Umbilical cord (tissue), 2 donors: ENCODE measurements around the gene CIB2. TPM values are rescaled to one million over a fixed set of nuclear protein-coding genes. Genes with fewer than 3 reads are reported as not detected.

Experiments used
- DNase-seq: peaks from one replicate; pipeline ENCODE4 v3.0.0-alpha.2; 2015; ENCODE audit warnings: low spot score
- total RNA-seq: library from RNA; depleted of rRNA; stranded (reverse); fragments of >200 nt; gene quantifications from one replicate; pipeline ENCODE4 v1.2.3, GENCODE V29; 2014; ENCODE audit warnings: low replicate concordance; ENCODE audit not compliant: insufficient read depth

CIB2 gene
- total RNA-seq, 1 donor from 2014 or later = 8.4 TPM

DNA sequence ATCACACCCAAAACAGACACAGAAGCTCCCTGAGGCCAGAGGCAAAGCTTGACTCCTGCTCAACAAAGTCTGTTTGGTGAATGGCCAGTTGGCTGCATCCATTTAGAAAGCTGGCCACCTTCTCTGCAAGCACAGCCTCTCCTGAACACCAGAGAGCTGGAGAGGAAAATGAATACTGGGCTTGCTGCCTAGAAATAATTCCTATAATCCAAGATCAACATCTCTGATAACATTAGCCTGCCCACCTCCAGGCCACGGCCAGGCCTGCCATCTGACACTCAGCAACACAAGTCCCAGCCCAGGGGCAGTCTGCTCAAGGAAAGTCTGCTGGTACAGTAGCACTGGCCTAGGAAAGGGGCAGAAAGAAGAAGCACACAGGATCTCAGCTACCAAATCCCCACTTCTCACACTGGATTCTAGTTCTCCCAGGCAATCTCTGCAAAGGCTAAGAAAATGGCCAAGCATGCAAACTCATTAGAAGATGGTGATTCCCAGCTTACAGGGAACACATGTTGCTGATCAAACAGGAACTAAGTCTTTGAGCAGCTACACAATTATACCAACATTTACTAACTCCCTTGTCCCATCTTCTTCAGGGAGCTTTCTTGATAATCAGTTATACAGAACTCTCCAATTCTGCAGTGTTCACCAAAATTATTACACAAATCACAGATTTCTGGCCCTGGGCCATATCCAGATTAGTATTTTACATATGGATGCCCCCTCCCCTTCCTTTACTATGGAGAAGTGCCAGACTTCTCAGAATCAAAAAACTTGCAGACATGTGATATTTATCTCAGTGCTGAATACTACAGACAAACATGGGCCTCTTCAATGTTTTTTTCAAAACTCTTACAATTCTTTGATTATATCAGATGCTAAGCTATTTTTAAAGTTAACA is 63.7 kb downstream of the CIB2 start:
- peak; percentile 91 for DNase-seq

DNA sequence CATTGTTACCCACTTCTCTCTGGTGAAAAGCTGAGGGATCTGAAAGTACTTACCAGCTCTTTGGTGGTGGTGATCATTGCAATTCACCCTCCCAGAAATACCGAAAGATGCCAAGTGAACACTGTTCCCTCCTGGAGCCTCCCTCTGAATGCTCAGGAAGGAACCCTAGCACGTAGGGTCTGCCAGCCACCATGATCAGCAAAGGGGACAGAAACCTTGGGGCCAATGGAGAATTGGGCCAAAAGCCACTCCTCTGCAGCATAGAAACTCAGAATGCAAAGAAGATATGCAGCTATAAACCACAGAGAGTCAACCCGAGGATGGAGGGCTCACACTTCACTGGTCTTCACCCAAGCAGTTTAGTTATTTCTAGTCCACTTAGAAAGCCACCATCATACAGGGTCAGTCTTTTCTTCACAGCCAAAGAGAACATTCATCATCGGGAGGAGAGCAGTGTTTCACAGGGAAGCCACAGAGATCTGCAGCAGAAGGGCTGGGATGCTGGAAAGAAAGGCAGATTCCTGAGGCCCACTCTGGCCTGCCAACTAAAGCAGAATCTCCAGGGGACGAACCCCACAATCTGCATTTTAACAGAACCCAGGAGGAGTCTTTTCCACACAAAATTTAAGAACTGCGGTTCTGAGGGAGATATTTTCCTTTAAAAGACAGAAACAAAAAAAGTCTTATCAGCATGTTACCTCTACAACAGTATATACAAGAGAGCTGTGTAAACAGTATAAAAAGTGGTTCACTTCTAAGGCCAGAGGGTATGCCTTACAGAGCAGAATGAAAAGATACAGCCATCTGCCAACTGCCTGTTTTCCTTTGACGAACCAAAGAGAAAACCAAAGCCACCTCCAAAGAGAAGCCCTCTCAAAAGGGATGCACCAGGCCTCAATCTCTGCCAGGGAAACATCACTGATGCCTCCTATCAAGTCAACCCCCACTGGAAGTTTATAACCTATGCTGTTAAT is 65.0 kb downstream of the CIB2 start:
- no peak for DNase-seq

DNA sequence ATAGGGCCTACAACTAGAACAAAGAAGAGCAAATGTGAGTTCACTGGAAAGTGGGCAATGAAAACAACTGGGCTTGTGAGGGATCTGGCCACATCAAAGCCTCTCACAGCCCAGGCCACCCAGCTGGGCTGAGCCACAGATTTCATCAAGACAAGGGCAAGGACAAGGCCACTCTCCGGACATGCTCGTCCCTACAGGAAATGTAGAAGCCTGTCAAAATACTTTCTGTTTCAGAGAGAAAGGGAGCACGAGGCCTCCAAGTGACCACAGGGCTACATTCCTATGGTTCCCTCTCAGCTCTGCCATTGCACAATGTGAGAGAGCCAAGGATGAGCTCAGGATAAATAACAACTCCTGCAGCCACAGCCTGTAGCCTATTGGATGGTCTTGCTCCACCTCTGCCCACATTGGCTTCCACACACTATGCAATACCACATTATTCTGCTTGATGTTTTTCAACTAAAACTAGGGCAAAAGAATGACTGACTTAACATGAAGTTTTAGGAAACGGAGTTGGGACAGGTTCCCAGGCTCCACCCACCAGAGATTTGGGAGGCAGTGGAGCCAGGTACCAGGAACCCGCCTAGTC is 65.9 kb downstream of the CIB2 start:
- DNase-seq = peak; percentile 91

DNA sequence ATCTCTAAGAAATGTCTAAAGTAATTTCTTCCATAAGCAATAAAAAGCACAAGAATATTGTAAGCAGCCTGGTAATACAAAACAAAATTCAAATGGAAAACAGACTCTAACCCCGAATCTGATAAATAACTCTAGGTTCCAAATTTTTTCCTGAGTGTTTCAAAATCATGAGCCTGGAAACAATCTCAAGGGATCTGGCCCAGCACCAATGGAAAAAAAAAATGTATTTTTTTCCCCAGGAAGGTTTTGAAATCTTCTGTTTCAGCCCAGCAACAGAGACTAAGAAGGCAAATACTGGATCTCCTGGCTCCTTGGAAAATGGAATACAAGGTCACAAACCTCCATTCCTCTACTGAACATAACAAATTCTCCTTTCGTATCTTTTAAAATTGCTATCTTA is 66.7 kb downstream of the CIB2 start:
- DNase-seq = peak; percentile 82

DNA sequence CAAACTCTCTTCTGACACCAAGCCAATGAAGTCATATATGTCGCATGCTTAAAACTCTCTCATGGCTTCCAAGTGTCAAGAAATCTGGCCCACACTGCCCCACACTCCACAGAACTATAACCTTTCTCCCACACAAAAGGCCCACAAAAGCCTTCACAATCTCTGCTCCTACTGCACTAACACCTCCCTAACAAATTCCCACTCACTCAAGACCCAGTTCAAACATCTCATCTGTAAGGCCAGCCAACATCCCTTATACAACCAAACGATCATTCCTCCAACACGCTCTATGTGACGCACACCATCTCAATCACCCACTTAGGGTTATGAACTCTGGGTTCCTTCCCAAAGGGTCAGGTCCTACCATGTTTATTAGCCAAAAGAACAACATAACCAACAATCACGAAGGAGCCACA is 67.3 kb downstream of the CIB2 start:
- DNase-seq = no peak

DNA sequence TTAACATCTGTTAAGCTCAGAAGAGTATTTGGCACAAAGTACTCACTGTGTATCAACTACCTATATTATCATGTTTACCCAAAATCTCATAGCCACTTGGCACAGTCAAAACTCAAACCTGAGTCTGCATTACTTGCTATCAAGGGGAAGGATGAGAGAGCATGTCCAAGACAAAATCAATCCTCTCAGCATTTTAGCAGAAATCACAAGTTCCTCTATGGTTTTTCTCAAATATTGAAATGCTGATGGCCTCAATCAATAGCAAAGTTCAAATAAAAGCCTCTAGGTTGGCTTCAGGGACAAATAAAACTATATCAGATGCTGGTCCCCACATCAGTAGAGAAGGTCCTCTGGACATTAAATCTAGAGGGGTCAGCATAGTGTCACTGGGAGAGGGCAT is 68.0 kb downstream of the CIB2 start:
- no peak for DNase-seq

DNA sequence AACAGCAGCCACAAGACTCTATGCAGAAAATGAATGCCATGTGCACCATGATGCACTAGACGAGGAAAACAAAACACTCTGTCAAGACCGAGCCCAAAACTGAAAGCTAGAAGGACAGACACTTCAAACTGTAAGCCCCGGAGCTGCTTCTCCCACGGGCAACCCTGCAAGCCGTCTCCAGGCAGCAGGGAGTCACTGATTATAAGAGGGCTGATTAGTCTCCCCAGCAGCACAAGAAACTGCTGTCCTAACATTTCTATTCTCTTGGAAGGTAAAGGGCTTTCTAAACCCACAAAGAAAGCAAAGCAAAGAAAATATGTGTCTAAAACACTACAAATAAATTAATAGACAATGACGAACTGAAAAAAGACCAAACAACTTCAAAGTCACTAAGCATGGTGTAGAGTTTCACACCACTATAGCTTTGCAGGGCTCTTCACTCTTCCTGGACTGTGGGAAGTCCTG is 69.2 kb downstream of the CIB2 start:
- peak; percentile 65 for DNase-seq

DNA sequence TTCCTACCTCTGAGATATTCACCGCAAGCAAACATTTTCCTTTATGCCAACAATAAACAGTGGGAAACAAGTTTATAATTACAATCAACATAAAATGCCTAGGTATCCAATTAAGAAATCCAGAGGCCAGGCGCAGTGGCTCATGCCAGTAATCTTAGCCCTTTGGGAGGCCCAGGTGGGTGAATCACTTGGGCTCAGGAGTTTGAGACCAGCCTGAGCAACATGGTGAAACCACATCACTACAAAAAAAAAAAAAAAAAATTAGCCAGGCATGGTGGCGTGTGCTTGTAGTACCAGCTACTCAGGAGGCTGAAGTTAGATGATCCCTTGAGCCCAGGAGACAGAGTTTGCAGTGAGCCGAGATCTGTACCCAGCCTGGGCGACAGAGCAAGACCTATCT is 71.0 kb downstream of the CIB2 start:
- DNase-seq = no peak

DNA sequence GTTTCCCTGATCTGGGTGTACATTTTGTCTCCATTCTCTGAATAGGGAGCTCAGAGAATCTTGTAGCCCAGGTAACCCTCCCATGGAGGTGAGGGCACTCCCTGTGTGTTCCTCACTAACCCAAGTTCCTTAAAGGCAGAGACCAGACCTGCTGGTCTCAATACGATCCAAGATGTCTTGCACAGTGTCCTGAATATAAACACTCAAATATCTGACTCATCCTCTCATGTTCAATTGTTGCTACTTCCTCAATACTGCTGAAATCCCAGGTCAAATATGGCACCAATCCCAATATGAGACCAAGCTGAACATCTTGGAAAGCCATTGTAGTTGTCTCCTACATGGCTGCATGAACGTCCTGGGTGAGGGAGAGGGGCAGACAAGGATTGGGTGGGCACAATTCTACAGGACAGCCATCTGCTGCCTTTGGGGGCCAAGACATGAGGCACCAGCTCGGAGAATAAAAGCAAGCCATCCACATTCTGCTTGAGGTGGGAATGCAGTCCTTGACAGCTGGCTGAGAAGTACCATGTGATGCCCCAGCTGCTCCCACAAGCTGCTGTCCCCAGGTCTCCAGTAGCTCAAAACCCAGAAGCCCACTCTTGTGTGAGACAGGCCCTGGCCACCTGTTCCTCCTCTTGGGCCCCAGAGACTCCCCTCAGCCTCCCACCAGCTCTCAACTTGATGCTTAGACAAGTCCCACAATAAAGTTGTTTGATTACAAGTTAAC is 72.0 kb downstream of the CIB2 start:
- DNase-seq = no peak

DNA sequence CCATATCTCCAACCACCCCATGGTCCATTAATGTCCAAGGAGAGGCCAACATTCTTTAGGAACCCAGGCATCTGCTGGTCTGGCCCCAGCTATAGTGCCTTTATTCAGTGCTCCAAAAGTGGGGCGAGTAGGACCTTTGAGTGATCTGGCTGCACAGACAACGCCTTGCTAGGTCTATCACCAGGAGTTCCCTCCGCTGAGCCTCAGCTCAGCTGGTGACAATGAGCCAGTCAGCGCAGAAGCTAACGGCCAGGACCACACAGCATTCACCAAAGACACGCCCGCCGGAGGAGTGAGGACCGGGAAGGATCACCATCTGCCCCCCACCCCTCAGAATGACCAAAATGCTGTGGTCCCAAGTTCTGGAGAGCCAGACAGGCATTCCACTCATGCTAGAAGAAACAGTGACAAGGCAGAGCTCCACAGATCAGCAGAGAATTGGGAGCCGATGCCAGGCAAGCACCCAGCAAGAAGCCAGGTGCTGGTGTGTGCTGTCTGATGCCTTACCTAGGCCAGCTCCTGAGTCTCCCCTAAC is 72.8 kb downstream of the CIB2 start:
- no peak for DNase-seq

DNA sequence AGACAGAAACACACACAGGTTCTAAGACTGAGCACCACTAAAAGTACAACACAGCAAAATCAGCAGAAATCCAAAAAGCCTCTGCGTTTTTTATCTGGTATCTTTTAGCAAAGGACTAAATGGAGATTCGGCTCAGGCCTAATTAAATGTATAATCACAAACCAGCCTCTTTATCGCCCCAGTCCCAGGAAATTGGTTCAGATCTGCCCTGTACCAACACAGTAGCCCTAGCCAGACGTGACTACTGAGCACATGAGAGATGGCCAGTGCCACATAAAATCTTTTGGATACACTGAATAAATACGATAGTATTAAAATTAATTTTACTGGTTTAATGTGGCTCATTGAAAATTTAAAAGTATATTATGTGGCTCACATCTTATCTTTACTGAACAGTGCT is 73.4 kb downstream of the CIB2 start:
- no peak for DNase-seq

DNA sequence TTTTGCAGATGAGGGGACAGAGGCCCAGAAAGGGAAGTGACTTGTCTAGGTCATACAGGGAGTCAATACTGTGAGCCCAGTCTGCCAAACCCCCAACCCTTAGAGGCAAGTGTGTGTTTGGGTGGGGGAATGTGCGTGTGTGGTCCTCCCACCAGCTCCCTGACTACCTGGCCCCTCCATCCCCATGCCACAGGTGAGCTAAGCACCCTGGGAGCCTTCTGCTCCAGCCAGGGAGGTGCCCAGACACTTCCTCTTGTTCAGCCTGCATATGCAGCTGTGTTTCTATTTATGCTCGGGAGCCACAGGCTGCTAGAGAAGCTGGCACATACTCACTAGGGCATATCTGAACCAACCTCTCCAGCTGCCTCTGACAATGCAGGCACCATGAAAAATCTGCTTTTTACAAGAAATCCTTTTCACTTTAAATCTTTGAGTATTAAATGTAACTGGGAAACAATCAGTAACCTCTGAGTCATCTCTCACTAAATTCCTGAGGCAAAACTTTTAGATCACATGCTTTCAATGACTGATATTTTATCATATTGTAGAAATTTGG is 74.5 kb downstream of the CIB2 start:
- DNase-seq = peak; percentile 65

DNA sequence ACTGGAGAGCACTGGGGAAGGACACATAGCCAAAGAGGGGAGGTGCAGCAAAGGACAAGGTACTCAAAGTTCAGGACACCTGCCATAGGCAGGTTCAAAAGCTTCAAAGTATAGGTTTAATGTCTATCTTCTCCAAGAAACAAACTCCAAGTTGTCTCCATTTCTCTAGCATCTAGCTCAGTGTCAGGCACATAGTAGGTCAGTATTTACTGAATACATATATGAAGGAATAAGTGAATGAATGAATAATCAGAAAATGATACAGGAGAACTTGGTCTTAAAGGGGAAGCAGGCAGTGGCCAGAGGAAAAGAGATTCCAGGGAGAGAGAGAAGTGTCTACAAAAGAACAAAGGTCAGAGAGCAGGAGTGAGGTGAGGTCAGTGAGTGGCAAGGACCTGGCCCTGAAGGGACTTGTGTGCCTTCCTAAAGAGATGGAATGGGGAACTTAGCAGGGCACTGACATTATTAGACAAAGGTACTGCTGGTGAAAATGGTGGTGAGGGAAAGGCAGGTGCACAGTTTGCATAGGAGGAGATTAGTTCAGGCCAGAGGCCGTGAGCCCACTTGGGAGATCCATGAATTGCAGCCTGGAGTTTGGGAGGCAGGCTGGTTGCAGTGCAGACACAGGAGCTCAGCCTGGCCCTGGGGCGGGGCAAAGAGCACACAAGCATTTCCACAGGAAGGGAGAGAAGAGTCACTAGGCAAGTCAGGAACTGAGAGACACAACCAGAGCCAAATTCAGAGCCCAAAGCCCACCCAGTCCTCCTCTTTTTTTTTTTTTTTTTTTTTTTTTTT is 75.1 kb downstream of the CIB2 start:
- peak; percentile 61 for DNase-seq

DNA sequence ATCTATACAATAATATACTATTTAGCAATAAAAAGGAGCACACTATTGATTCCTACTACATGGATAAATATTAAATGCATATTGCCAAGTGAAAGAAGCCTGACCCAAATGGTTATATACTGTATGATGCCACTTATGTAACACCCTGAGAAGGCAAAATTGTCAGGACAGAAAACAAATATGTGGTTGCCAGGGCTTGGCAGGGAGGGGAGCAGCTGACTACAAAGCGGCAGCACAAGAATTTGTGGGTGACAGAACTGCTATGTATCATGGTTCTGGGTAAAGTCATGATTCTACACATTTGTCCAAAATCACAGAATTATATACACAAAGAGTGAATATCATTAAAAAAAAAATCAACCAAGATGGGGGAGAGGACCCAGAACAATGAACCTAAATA is 76.3 kb downstream of the CIB2 start:
- no peak for DNase-seq

Other genes with a start within 250 kb of the CIB2 start
- gene TBC1D2B, start 53.7 kb downstream of the CIB2 start, total RNA-seq = 49.6 TPM
- 0.24 TPM for gene SH2D7, start 38.9 kb downstream of the CIB2 start, total RNA-seq
- 101 TPM for gene IDH3A, start 17.9 kb upstream of the CIB2 start, total RNA-seq
- 1.2 TPM for gene ACSBG1, start 103.1 kb upstream of the CIB2 start, total RNA-seq
- 30.1 TPM for gene DNAJA4, start 133.1 kb upstream of the CIB2 start, total RNA-seq
- gene SKIC8, start 168.2 kb upstream of the CIB2 start, total RNA-seq = 66.9 TPM
- 7.7 TPM for gene CRABP1, start 208.9 kb upstream of the CIB2 start, total RNA-seq